H9 (cell line): ENCODE data around the gene HSPA12A. TPM values are rescaled to one million over a fixed set of nuclear protein-coding genes. Genes with fewer than 3 reads are reported as not detected.

Experiments
- DNase-seq: peaks from one replicate; pipeline ENCODE4 v3.0.0-alpha.2; 2017
- H2AFZ ChIP-seq: one replicate; pipeline ENCODE4 v1.6.1; 2013; ENCODE audit warnings: mild to moderate bottlenecking, low read length, control low read depth, moderate library complexity
- H2AK5ac ChIP-seq: 2 replicates; pipeline ENCODE4 v1.6.1; 2013; ENCODE audit warnings: low read length, control low read depth, mixed read lengths; ENCODE audit not compliant: insufficient read length
- H2BK120ac ChIP-seq: one replicate; pipeline ENCODE4 v1.6.1; 2013; ENCODE audit warnings: low read depth, mild to moderate bottlenecking, low read length, control low read depth, inconsistent platforms; ENCODE audit not compliant: poor library complexity, severe bottlenecking
- H2BK12ac ChIP-seq: 2 replicates; pipeline ENCODE4 v1.6.1; 2013; ENCODE audit warnings: low read length, control low read depth, mixed read lengths, low read depth; ENCODE audit not compliant: insufficient read length
- H2BK15ac ChIP-seq: 2 replicates; pipeline ENCODE4 v1.6.1; 2013; ENCODE audit warnings: low read depth, low read length, control low read depth
- H2BK20ac ChIP-seq: one replicate; pipeline ENCODE4 v1.6.1; 2013; ENCODE audit warnings: low read depth, mild to moderate bottlenecking, low read length, control low read depth, inconsistent platforms; ENCODE audit not compliant: poor library complexity, severe bottlenecking
- H2BK5ac ChIP-seq: 2 replicates; pipeline ENCODE4 v1.6.1; 2013; ENCODE audit warnings: low read length, control low read depth, mixed read lengths; ENCODE audit not compliant: insufficient read length
- H3K14ac ChIP-seq: 2 replicates; pipeline ENCODE4 v1.6.1; 2013; ENCODE audit warnings: low read length, control low read depth; ENCODE audit not compliant: insufficient read depth
- H3K18ac ChIP-seq: 2 replicates; pipeline ENCODE4 v1.6.1; 2013; ENCODE audit warnings: low read depth, mild to moderate bottlenecking, mixed read lengths, low read length, control low read depth; ENCODE audit not compliant: insufficient read length
- H3K23ac ChIP-seq: 2 replicates; pipeline ENCODE4 v1.6.1; 2013; ENCODE audit warnings: low read length, control low read depth, mixed read lengths, low read depth; ENCODE audit not compliant: insufficient read length
- H3K23me2 ChIP-seq: 2 replicates; pipeline ENCODE4 v1.6.1; 2013; ENCODE audit warnings: low read depth, mild to moderate bottlenecking, mixed read lengths, low read length, control low read depth; ENCODE audit not compliant: insufficient read length, poor library complexity, severe bottlenecking
- H3K27ac ChIP-seq: 2 replicates; pipeline ENCODE4 v1.5.1; 2013; ENCODE audit warnings: low read length, control low read depth, mixed read lengths, low read depth; ENCODE audit not compliant: insufficient read length
- H3K27me3 ChIP-seq: 2 replicates; pipeline ENCODE4 v1.6.1; 2013; ENCODE audit warnings: low read length, control low read depth, inconsistent platforms; ENCODE audit not compliant: insufficient read depth
- H3K4ac ChIP-seq: 2 replicates; pipeline ENCODE4 v1.6.1; 2013; ENCODE audit warnings: low read depth, mild to moderate bottlenecking, control low read depth, inconsistent platforms, low read length, moderate library complexity
- H3K4me1 ChIP-seq: 2 replicates; pipeline ENCODE4 v1.6.1; 2013; ENCODE audit warnings: low read length, control low read depth, inconsistent platforms; ENCODE audit not compliant: insufficient read depth
- H3K4me2 ChIP-seq: 2 replicates; pipeline ENCODE4 v1.6.1; 2013; ENCODE audit warnings: low read length, control low read depth, mixed read lengths; ENCODE audit not compliant: insufficient read length, insufficient read depth
- H3K56ac ChIP-seq: 2 replicates; pipeline ENCODE4 v1.6.1; 2013; ENCODE audit warnings: low read depth, mild to moderate bottlenecking, mixed read lengths, low read length, control low read depth; ENCODE audit not compliant: insufficient read length
- H3K79me1 ChIP-seq: 2 replicates; pipeline ENCODE4 v1.6.1; 2013; ENCODE audit warnings: low read depth, mild to moderate bottlenecking, moderate library complexity, low read length, control low read depth, inconsistent platforms; ENCODE audit not compliant: insufficient read depth, poor library complexity, severe bottlenecking
- H3K79me2 ChIP-seq: 2 replicates; pipeline ENCODE4 v1.6.1; 2013; ENCODE audit warnings: low read length, control low read depth, inconsistent platforms; ENCODE audit not compliant: insufficient read depth
- H3K9ac ChIP-seq: 2 replicates; pipeline ENCODE4 v1.6.1; 2013; ENCODE audit warnings: low read length, control low read depth, mixed read lengths; ENCODE audit not compliant: insufficient read length; ENCODE audit errors: extremely low read depth
- H3K9me3 ChIP-seq: one replicate; pipeline ENCODE4 v1.6.1; 2013; ENCODE audit warnings: low read depth, low read length, inconsistent platforms; ENCODE audit not compliant: control insufficient read depth
- H3T11ph ChIP-seq: one replicate; pipeline ENCODE4 v1.6.1; 2013; ENCODE audit warnings: mild to moderate bottlenecking, low read length, control low read depth, inconsistent platforms
- H4K20me1 ChIP-seq: one replicate; pipeline ENCODE4 v1.6.1; 2013; ENCODE audit not compliant: control insufficient read depth, insufficient read length, insufficient read depth
- H4K5ac ChIP-seq: 2 replicates; pipeline ENCODE4 v1.6.1; 2013; ENCODE audit warnings: low read depth, mild to moderate bottlenecking, mixed read lengths, low read length, control low read depth; ENCODE audit not compliant: insufficient read length
- H4K8ac ChIP-seq: replicated peaks from 2 replicates; pipeline ENCODE4 v1.6.1; 2013; ENCODE audit warnings: low read length, control low read depth, mixed read lengths, low read depth; ENCODE audit not compliant: insufficient read length
- H4K91ac ChIP-seq: 2 replicates; pipeline ENCODE4 v1.6.1; 2013; ENCODE audit warnings: low read depth, mild to moderate bottlenecking, moderate library complexity, mixed read lengths, low read length, control low read depth; ENCODE audit not compliant: insufficient read length
- H3K27ac Mint-ChIP-seq, 3 experiments: 2 replicates in 2 of 3; 3 replicates in 1 of 3; pipeline ENCODE4 v1.8.0; 2020 to 2021; ENCODE audit warnings: mixed read lengths in 3 of 3, mild to moderate bottlenecking in 1 of 3, moderate library complexity in 1 of 3
- H3K27me3 Mint-ChIP-seq: 2 replicates; pipeline ENCODE4 v1.8.0; 2021; ENCODE audit warnings: low read depth, mild to moderate bottlenecking, moderate library complexity, mixed read lengths
- H3K36me3 Mint-ChIP-seq, 3 experiments: 2 replicates in 2 of 3; 3 replicates in 1 of 3; pipeline ENCODE4 v1.8.0; 2020 to 2021; ENCODE audit warnings: low read depth in 3 of 3, mixed read lengths in 3 of 3; ENCODE audit not compliant: insufficient read depth in 1 of 3
- H3K4me1 Mint-ChIP-seq, 2 experiments: 2 replicates each; pipeline ENCODE4 v1.8.0; 2020; ENCODE audit warnings: mixed read lengths in 2 of 2
- H3K4me3 Mint-ChIP-seq, 2 experiments: 2 replicates in 1 of 2; 3 replicates in 1 of 2; pipeline ENCODE4 v1.8.0; 2020 to 2021; ENCODE audit warnings: mild to moderate bottlenecking in 2 of 2, mixed read lengths in 2 of 2, moderate library complexity in 1 of 2
- H3K9me3 Mint-ChIP-seq, 2 experiments: 2 replicates in 1 of 2; 3 replicates in 1 of 2; pipeline ENCODE4 v1.8.0; 2020; ENCODE audit warnings: mild to moderate bottlenecking in 2 of 2, mixed read lengths in 2 of 2, moderate library complexity in 1 of 2
- CTCF ChIP-seq: fragments of 200-600 bp; sonication (generic); conservative IDR thresholded peaks from 3 replicates; pipeline ENCODE4 v1.8.0; 2021; ENCODE audit warnings: antibody characterized with exemption, mild to moderate bottlenecking
- WGBS: extraction: QIAGEN DNeasy Blood & Tissue Kit; methylation state at CpG from one replicate; pipeline ENCODE4 v1.1.7; 2013; ENCODE audit warnings: missing lambda C conversion rate, low lambda C conversion rate, mixed read lengths; ENCODE audit not compliant: insufficient read length; ENCODE audit errors: extremely low coverage; 5-methylcytosine and 5-hydroxymethylcytosine counted together
- total RNA-seq: library from RNA; stranded (reverse); gene quantifications from 2 replicates; pipeline ENCODE4 v1.2.1, GENCODE V29; 2021

Gene HSPA12A
- total RNA-seq, 1 experiment from 2014 or later, result 3.2 TPM

GRCh38 chr10:116787053-116787659 lies 44.8 kb upstream of the HSPA12A start:
- Histone ChIP-seq H4K91ac (no peak overlapping the region), H3T11ph (no peak overlapping the region), H3K4ac (no peak overlapping the region), H3K4me1 (no peaks in the 10 kb centered on the region), H3K56ac (no peak overlapping the region), H3K27me3 (no peaks in the 10 kb centered on the region), H2BK15ac (no peak overlapping the region), H3K79me2 (no peaks in the 10 kb centered on the region), H4K5ac (no peak overlapping the region), H3K18ac (no peak overlapping the region), H4K20me1 (no peaks in the 10 kb centered on the region), H3K4me2 (no peak overlapping the region), H3K27ac (no peak overlapping the region), H3K23me2 (no peaks in the 10 kb centered on the region), H3K14ac (no peak overlapping the region), H3K79me1 (no peaks in the 10 kb centered on the region), H2AFZ (no peak overlapping the region), H2BK5ac (no peak overlapping the region), H2BK20ac (no peak overlapping the region), H2BK12ac (no peak overlapping the region), H2BK120ac (no peak overlapping the region), H3K9me3 (no peaks in the 10 kb centered on the region), H3K9ac (no peak overlapping the region), H4K8ac (no peak overlapping the region), H2AK5ac (no peak overlapping the region), H3K23ac (no peak overlapping the region)
- Mint-ChIP-seq H3K36me3 (no peaks in the 10 kb centered on the region; a peak in 1 of 7 replicates), H3K27ac (no peak overlapping the region), H3K27me3 (peaks cover 17% of the 10 kb centered on the region), H3K4me3 (no peak overlapping the region; a peak in 1 of 5 replicates), H3K4me1 (peaks cover 4 to 10% of the 10 kb centered on the region in 2 experiments), H3K9me3 (peaks cover 0 to 3% of the 10 kb centered on the region in 2 experiments; a peak in 1 of 5 replicates)
- DNase-seq, result no peak
- no CpG with 5 or more reads among the region's 8 CpGs for WGBS
- no peak for TF ChIP-seq CTCF
